MM.1S (cell line): ENCODE results near the gene PARP6.

Experiments used
- EZH2 ChIP-seq: fragments of 300-600 bp; sonication (generic); optimal IDR thresholded peaks from 2 replicates; pipeline ENCODE3; 2017; ENCODE audit warnings: low read depth, mild to moderate bottlenecking, antibody characterized with exemption, low read length, mixed read lengths
- EZH2phosphoT487 ChIP-seq: fragments of 300-600 bp; sonication (generic); IDR thresholded peaks from 2 replicates; pipeline ENCODE4 v1.6.1; 2018; ENCODE audit warnings: antibody characterized with exemption, low read length
- TF ChIP-seq, protein P1 (sequence below): fragments of 300-600 bp; sonication (generic); IDR thresholded peaks from 2 replicates; pipeline ENCODE4 v1.5.1; 2016; ENCODE audit warnings: antibody characterized with exemption, low read length, mixed read lengths

DNA sequence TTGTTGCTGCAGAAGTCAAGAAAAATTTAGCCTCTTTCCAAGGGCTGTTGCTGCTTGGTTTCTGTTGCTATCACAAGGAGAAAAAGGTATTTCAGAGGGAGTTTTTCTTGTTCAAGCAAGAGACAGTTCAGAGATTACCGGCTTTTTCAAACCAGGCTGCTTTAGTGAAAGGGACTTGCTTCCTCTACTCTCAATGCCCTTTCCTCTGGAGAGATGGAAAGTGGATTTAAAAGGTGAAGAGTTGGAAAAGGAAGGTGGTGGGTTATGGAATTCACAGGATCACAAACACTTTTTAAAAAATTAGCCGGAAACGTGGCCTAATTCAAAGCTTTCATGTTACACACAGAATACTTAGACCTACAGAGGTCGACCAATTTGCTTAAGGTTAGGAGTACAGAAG is 1.1 kb downstream of the PARP6 start:
- TF ChIP-seq, protein P1, sequence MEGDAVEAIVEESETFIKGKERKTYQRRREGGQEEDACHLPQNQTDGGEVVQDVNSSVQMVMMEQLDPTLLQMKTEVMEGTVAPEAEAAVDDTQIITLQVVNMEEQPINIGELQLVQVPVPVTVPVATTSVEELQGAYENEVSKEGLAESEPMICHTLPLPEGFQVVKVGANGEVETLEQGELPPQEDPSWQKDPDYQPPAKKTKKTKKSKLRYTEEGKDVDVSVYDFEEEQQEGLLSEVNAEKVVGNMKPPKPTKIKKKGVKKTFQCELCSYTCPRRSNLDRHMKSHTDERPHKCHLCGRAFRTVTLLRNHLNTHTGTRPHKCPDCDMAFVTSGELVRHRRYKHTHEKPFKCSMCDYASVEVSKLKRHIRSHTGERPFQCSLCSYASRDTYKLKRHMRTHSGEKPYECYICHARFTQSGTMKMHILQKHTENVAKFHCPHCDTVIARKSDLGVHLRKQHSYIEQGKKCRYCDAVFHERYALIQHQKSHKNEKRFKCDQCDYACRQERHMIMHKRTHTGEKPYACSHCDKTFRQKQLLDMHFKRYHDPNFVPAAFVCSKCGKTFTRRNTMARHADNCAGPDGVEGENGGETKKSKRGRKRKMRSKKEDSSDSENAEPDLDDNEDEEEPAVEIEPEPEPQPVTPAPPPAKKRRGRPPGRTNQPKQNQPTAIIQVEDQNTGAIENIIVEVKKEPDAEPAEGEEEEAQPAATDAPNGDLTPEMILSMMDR, result no peak
- TF ChIP-seq EZH2 (no peak), EZH2phosphoT487 (no peak)
